Inferior parietal cortex (tissue), 1 donor: ENCODE results near the gene LY6G6F.

Experiments used
- DNase-seq: peaks from one replicate; pipeline ENCODE4 v3.0.0-alpha.2; 2016; ENCODE audit errors: extremely low spot score

Gene LY6G6F

GRCh38 chr6:31676322-31676903 lies 30.3 kb upstream of the LY6G6F start:
- no peak for DNase-seq

DNA sequence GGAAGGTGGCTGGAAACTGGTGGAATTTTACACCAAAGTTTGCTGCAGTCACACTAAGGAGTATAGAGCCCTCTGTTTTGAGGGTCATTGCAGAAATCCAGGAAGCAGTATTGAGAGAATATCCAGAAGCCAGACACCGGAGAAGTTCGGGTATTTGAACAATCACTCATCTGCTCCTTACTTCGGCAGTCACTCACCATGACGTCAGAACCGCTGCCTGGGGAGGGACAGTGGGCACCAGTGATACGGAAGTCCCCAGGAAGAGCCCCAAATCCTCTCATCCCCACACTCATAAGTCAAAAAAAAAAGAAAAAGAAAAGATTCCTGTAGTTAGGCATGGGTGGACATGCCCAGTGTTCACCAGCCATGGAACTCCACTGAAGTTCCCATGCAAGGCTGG lies 29.8 kb upstream of the LY6G6F start:
- no peak for DNase-seq

DNA sequence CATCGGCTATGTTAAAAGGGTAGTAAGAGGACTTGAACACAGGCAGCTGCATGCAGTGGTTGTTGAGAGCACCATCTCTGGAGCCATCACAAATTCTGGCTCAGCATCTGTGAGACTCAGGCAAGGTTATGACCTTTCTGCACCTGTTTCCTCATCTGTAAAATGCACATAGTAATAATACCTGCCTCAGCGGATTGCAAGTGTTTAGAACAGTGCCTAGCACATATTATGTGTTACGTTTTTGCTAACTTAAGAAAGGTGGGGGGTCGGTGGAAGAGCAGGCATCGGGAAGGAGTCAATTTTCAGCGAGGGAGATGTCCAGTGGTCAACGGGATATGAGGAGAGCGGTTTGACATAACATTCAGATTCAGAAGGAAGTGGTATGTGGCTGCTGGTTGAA lies 28.7 kb upstream of the LY6G6F start:
- DNase-seq: no peak

DNA sequence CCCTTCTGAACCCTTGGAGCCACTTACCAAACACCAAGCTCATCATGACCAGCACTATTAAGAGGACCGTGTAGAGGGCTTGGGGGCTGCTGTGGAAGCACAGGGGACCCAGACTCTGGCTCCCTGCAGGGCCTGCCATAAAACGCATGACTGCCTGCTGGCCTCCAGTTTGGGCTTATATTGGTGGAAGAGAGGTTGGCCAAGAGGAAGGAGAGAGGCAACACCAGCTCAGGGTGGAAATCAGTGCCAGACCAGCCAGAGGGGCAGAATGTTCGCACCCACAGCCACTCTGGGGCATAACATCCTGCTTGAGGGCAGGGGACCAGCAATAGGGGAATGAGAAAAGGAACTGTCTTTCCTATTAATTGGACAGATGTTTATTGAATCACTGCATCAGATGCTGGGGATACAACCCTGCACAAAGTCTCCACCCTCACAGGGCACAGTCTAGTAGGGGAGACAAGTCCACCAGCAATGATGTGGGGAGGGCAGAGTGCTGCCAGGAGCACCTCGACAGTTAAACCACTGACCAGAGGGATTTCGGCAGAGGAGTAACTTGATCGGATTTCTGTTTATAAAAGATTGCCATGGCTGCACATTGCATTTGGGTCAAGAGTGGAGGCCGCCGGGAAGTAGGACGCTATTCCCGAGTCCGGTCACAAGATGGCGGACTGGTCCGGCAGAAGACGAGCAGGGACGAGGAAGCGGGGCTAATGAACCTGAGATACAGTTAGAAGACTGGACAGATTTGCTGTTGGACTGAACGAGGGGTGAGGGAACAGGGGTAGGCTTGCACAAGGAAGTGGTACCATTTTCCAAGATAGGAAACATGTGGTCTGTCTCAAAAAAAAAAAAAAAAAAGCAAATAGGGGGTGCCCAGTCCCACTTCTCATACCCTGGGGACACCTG lies 26.2 kb upstream of the LY6G6F start, which contains the start of gene LY6G5C:
Gene LY6G5C, minus strand, starts transcription at position 842 of the 909 bp plus-strand sequence. Its CDS starts 694 bp downstream, at position 148.
- DNase-seq: peak; percentile 82

- peak; percentile 29 for DNase-seq
Measured at GRCh38 chr6:31681135-31681671, 25.5 kb upstream of the LY6G6F start.

DNA sequence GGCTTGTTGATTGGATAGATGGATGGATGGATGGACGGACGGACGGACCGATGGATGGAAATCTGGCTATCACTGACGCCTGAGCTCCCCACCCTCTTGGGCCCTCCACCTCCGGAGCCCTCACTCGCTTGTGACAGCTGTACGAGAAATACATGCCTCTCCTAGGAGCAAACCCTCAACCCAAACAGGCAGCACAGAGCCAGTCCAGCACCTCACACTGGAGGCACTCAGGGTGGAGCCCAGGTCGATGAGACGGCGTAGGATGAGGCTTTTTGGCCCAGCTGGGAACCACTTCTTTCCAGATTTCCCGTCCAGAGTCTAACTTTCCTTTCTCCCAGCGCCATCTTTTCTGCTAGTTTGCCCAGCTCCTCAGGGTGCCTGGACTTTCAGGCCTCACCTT lies 23.1 kb upstream of the LY6G6F start:
- DNase-seq: no peak

DNA sequence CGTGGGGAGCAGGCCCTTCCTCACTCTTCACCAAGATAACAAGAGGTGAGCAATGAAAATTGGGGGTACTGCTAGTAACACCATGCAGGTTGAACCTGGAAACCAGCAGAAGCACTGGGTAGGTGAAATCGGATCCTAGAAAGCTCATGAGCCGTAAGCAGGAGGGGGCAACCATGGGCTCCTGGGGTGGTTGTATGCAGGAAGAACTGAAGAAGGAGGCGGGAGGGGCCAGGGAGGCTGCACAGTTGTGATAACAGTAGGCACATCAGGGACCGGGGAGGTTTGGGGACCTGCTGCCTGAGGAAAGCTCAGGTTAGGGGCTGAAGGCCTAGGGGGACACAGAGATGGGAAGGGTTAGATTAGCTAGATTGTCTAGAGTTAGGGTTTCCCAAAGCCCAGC lies 20.2 kb upstream of the LY6G6F start:
- no peak for DNase-seq

DNA sequence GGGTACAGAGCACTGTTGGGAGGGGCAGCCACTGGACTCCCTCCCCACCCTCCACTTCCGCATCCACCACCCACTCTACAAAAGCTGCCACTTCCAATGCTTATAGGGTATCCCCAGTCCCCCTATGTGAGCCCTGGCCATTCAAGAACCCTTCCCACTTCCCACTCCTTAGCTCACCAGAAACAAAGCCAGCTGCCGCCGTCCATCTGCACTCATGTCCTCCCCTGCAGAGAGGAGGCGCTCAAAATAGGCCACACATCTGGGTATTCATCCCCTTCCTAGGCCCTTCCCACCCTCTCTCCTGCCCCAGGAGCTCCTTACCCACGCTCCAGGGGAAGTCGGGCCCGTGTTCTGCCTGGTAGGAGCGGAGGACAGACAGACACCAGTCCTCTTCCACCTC lies 19.3 kb upstream of the LY6G6F start:
- no peak for DNase-seq

GRCh38 chr6:31687860-31688693 lies 18.6 kb upstream of the LY6G6F start:
- no peak for DNase-seq

DNA sequence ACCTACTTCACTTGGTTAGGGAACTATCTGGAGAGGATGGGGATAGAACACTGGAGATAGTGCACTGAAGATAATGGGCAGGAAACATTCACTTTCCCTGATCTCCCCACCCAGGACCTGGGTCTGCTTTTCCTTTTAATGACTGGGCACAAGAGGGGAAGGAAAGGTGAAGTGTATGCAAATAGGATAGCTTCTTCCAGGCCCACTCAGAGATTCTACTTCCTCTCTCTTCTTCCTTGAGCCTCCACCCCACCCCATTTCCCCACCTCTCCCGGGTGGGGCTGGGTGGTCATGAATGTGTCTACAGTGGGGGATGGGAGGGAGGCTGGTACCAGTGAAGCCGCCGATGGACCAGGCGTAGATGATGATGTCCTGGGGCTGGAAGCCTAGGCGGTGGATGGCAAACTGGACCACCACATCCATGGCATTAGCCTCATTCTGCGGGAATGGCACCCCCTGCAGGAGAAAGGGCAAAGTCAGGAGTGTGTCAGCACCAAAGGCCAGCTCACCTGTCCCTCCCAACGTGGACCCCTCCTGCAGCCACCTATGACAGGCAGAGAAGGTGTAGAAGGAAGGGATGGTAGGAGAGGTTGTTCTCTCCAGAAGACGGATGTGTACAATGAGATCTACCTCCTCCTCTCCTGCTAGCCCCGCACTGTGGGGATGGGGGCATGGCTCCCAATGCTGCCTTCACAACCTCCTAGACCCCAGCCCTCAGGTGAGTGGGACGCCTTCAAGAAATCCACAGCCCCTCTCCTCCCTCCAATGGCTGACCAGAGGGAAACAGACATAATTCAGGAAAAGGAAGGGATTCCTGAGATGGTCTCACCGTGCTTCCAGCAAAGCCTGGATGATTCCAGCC lies 17.2 kb upstream of the LY6G6F start:
- DNase-seq: no peak

DNA sequence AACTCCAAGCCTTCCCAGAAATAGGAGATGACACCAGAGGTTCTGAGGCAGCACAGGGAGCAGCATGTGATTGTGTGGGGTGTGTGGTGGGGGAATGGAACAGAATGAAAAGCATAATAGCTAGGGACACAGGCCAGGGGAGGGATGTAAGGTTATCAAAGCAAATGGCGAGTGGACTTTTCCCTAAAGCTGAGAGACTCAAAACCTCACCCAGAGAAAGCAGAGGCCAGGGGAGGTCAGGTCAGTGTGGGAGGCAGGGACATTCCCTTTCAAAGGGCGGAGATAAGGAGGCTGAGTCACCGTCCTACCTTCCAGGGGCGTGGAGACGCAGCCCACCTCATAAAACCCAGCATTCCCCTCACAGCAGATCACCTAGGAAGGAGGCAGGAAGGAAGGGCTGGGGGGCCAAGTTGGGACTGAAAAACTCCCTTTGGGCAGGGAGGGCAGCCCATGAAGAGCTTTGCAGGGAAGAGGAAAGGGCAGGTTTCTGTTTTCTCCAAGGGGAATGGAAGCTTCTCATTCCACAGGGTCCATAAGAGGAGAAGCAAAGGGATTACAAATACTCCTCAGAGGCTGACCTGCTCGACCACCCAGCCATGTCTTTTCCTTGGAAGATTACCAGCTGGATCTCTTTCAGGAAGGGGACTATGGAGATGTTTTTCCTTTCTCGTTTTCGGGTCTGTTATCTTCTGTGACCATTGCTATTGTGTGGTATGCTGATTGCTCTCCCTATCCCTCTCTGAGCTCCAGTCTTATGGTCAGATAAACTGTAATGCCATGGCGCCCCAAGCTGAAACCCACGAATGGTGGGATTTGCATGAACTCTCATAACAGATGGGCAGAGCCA lies 16.2 kb upstream of the LY6G6F start:
- peak; percentile 17 for DNase-seq

- no peak for DNase-seq
Measured at GRCh38 chr6:31691078-31691463, 15.6 kb upstream of the LY6G6F start.

DNA sequence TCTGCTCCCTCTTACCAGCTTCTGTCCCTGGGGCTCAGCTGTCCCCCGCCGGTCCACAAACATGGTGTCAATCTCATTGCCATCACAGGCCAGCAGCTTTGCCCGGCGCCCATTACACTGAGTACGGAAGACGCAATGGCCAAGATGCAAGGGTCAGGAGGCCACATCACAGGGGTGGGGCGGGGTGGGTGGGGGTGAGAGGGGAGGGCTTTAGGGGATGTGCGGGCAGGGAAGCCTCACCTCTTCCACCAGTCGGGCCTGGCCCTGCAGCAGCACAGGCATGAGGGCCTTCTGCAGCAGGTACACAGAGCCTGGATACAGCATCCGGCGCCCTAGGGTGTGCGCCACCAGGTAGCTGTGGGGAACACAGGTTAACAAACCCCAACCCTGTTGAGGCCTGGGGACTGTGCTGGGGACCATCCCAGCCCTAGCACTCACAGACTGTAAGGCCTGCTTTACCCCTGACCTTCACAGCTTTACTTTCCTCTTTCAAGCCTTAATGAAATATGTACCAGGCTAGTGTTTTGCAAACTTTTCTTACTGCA lies 15.0 kb upstream of the LY6G6F start:
- no peak for DNase-seq

- DNase-seq: no peak
Measured at GRCh38 chr6:31692353-31692752, 14.3 kb upstream of the LY6G6F start.

GRCh38 chr6:31692886-31693285 lies 13.8 kb upstream of the LY6G6F start:
- no peak for DNase-seq

- DNase-seq: no peak
Measured at GRCh38 chr6:31693535-31693934, 13.1 kb upstream of the LY6G6F start.

DNA sequence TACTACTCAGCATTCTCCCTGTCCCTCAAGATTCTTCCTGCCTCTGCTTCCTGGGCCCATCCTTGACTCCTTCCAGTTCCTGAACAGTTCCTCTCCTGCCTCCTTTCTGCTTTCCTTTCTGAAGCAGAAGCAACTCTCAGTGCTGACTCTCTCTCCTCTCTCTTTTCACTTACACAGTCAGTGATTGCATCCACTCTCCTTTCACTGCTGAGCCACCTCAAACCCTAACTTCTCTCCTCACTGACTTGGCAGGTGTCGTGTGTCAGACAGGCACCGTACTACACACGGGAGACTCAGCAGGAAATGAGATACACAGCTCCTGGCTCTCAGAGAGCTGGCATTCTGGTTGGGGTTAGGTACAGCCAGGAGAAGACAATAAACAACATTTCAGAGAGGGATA lies 9.1 kb upstream of the LY6G6F start:
- DNase-seq: no peak

DNA sequence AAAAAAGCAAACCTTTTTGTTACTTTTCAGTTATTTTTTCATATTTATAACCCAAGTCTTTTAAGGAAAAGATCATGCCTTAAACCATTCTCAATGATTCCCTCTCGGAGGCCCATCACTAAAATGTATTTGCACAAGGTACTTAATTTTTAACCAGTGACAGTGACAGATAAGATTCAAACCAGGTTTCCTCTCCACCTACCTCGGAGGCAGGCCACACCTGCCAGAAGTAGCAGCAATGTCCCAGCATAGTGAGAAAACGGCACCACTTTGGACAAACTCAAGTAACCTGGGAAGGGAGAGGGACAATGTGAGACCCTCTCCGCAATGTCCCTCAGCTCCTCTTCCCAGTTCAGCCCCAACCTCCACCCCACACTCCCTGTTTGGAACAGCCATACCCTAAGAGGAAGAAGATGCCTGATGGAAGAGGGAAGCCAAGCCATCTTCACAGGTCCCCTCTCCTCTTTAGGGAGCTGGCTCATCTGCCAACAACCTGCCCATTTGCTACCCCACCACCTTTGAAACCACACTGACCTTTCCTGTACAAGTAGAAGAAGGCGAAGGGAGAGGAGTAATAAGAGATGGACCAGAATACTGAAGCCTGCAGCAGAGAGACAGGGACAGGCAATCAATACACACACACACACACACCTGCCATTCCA lies 5.8 kb upstream of the LY6G6F start:
- no peak for DNase-seq

GRCh38 chr6:31701666-31702404 lies 4.8 kb upstream of the LY6G6F start:
- no peak for DNase-seq
